Naive thymus-derived CD4-positive, alpha-beta T cell (primary cell): ENCODE measurements around the gene RBM14. TPM values are rescaled to one million over a fixed set of nuclear protein-coding genes. Genes with fewer than 3 reads are reported as not detected.
"Not testable (repeated sequence)": the region's sequence is repeated elsewhere in the genome, so short reads cannot be mapped to it uniquely, and the experiment has no call there.

ENCODE experiments used
- ATAC-seq: fragments of 150-1000 bp; cut with Tn5 transposase; 2 replicates; pipeline ENCODE4 v1.10.0; 2021; ENCODE audit warnings: mild to moderate bottlenecking, moderate library complexity
- CTCF ChIA-PET: fragments of 350-600 bp; sonication (Branson Sonifier 250); formaldehyde crosslinking; loops from one replicate; lab custom pipeline; 2021; ENCODE audit warnings: antibody characterized with exemption; lab: Charles Lee
- POLR2A ChIA-PET: fragments of 350-600 bp; sonication (Branson Sonifier 250); formaldehyde crosslinking; loops from one replicate; lab custom pipeline; 2021; ENCODE audit warnings: antibody characterized with exemption, inconsistent platforms; lab: Charles Lee
- DNase-seq, 9 donors: peaks; one replicate each; pipeline versions ENCODE4 v3.0.0 to v3.0.0-alpha.2; 2020 to 2022; ENCODE audit warnings: mixed read lengths in 1 of 9
- H3K27ac ChIP-seq: one replicate; pipeline ENCODE4 v1.7.0; 2013; ENCODE audit warnings: mild to moderate bottlenecking, low read depth, low read length, moderate library complexity
- H3K27me3 ChIP-seq, 2 donors: one replicate each; pipeline ENCODE4 v1.7.0; 2013; ENCODE audit warnings: low read length in 2 of 2, mild to moderate bottlenecking in 2 of 2, moderate library complexity in 2 of 2; ENCODE audit not compliant: control insufficient read depth in 2 of 2, insufficient read depth in 2 of 2
- H3K36me3 ChIP-seq, 3 experiments: 1 replicate in 2 of 3; 2 replicates in 1 of 3; pipeline ENCODE4 v1.7.0; 2013; ENCODE audit warnings: low read length in 3 of 3, mild to moderate bottlenecking in 3 of 3, moderate library complexity in 1 of 3; ENCODE audit not compliant: insufficient read depth in 3 of 3, control insufficient read depth in 2 of 3
- H3K4me1 ChIP-seq, 2 donors: one replicate each; pipeline ENCODE4 v1.7.0; 2013; ENCODE audit warnings: low read length in 2 of 2, mild to moderate bottlenecking in 2 of 2, moderate library complexity in 1 of 2; ENCODE audit not compliant: control insufficient read depth in 2 of 2, insufficient read depth in 2 of 2
- H3K4me3 ChIP-seq: 2 replicates; pipeline ENCODE4 v1.7.0; 2013; ENCODE audit warnings: mild to moderate bottlenecking, low read length
- H3K9me3 ChIP-seq, 3 experiments: 1 replicate in 2 of 3; 2 replicates in 1 of 3; pipeline ENCODE4 v1.7.0; 2013; ENCODE audit warnings: low read length in 3 of 3; ENCODE audit not compliant: control insufficient read depth in 2 of 3
- H3K27ac Mint-ChIP-seq, 9 donors: one replicate each; pipeline ENCODE4 v1.8.0; 2020 to 2022; ENCODE audit warnings: mixed read lengths in 9 of 9, mild to moderate bottlenecking in 8 of 9, moderate library complexity in 5 of 9, inconsistent platforms in 2 of 9
- H3K27me3 Mint-ChIP-seq, 5 donors: one replicate each; pipeline ENCODE4 v1.8.0; 2021 to 2022; ENCODE audit warnings: mixed read lengths in 5 of 5, mild to moderate bottlenecking in 1 of 5
- H3K36me3 Mint-ChIP-seq, 5 donors: one replicate each; pipeline ENCODE4 v1.8.0; 2020 to 2022; ENCODE audit warnings: mixed read lengths in 5 of 5, mild to moderate bottlenecking in 3 of 5, inconsistent platforms in 1 of 5
- H3K4me1 Mint-ChIP-seq, 7 donors: one replicate each; pipeline ENCODE4 v1.8.0; 2020 to 2022; ENCODE audit warnings: mixed read lengths in 7 of 7, mild to moderate bottlenecking in 3 of 7, inconsistent platforms in 1 of 7
- H3K4me3 Mint-ChIP-seq, 10 donors: one replicate each; pipeline ENCODE4 v1.8.0; 2020 to 2022; ENCODE audit warnings: mild to moderate bottlenecking in 10 of 10, mixed read lengths in 10 of 10, moderate library complexity in 6 of 10, inconsistent platforms in 2 of 10
- H3K9me3 Mint-ChIP-seq, 11 donors: one replicate each; pipeline ENCODE4 v1.8.0; 2020 to 2022; ENCODE audit warnings: mixed read lengths in 11 of 11, mild to moderate bottlenecking in 4 of 11, inconsistent platforms in 1 of 11, moderate library complexity in 1 of 11
- intact Hi-C, 2 donors: fragments of 100-400 bp; cut with micrococcal nuclease; formaldehyde crosslinking; loops; one replicate each; pipeline ENCODE4 v1.15.1; 2023
- polyA plus RNA-seq, 2 donors: library from polyadenylated mRNA; unstranded; fragments of 300-500 nt; fragmentation: Illumina TruSeq; gene quantifications; one replicate each; pipeline ENCODE4 v1.2.3, GENCODE V29; 2021
- total RNA-seq, 6 experiments: library from RNA in 5 of 6; stranded (reverse) in 5 of 6; gene quantifications; 1 replicate in 5 of 6; 2 replicates in 1 of 6; pipeline ENCODE4 v1.2.3 and lab custom pipeline; 2021 to 2026

RBM14 gene
- total and polyA plus RNA-seq, 7 experiments from 2014 or later: 76.9 to 543 (median 188) TPM

DNA sequence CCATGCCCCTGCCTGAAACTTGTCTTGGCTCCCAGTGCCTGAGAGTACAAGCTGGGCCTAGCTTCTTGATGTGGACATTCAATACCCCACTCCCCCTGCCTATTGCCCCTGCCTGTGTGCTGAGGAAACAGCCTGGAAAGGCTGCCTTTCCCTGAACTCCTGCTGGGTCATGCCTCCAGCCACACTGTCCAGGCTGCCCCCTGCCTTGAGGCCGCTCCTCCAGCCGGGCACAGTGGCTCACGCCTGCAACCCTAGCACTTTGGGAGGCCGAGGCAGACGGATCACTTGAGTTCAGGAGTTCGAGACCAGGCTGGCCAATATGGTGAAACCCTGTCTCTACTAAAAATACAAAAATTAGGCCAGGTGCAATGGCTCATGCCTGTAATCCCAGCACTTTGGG, 13.4 kb upstream of the RBM14 start:
- H3K9me3 Mint-ChIP-seq: no peaks in the 10 kb centered on the region
- Histone ChIP-seq H3K4me3 (no peak overlapping the region), H3K36me3 (peaks cover 0 to 67% (median 0%) of the 10 kb centered on the region in 3 experiments), H3K27ac (no peak overlapping the region), H3K4me1 (no peaks in the 10 kb centered on the region), H3K27me3 (no peaks in the 10 kb centered on the region), H3K9me3 (no peaks in the 10 kb centered on the region)
- H3K27ac Mint-ChIP-seq: no peak overlapping the region
- ATAC-seq: no peak
- H3K36me3 Mint-ChIP-seq: peaks cover 4 to 38% (median 4%) of the 10 kb centered on the region in 5 donors
- no peaks in the 10 kb centered on the region for H3K27me3 Mint-ChIP-seq
- peaks cover 0 to 5% (median 0%) of the 10 kb centered on the region in 7 donors for H3K4me1 Mint-ChIP-seq
- intact Hi-C loops: no loop called here
- DNase-seq: no peak
- H3K4me3 Mint-ChIP-seq: no peak overlapping the region
- POLR2A ChIA-PET: interaction anchor here (1.3 kb wide), 1 partner anchor 14 kb away, joined by 3 read pairs; no protein-coding TSS in a partner anchor
- CTCF ChIA-PET: interaction anchor here (0.7 kb wide), 1 partner anchor 265 kb away, joined by 3 read pairs; no protein-coding TSS in a partner anchor

DNA sequence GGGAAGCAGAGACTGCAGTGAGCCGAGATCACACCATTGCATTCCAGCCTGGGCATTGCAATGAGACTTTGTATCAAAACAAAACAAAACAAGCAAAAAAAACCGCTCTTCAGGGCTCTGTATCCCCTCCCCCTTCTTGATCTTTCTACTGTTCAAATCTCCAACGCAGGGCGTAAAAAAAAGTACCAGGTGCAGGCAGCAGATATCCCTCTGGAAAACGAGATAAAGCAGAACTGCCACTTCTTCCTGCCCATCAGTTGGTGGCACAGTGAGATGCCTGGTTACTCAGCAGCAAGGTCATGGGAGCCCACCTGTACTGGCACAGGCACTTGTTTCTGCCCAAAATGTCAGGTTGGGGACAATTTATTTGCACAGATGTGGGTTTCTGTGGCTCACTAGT, 12.3 kb upstream of the RBM14 start:
- Histone ChIP-seq H3K27ac (no peak overlapping the region), H3K9me3 (no peaks in the 10 kb centered on the region), H3K4me1 (no peaks in the 10 kb centered on the region), H3K27me3 (no peaks in the 10 kb centered on the region), H3K36me3 (peaks cover 0 to 64% (median 0%) of the 10 kb centered on the region in 3 experiments), H3K4me3 (no peak overlapping the region)
- H3K27ac Mint-ChIP-seq: no peak overlapping the region
- CTCF ChIA-PET: no interaction called here
- peaks cover 4 to 32% (median 4%) of the 10 kb centered on the region in 5 donors for H3K36me3 Mint-ChIP-seq
- no peak for DNase-seq
- intact Hi-C loops: no loop called here
- H3K4me1 Mint-ChIP-seq: peaks cover 0 to 5% (median 0%) of the 10 kb centered on the region in 7 donors
- no peak for ATAC-seq
- POLR2A ChIA-PET: no interaction called here
- no peaks in the 10 kb centered on the region for H3K9me3 Mint-ChIP-seq
- no peaks in the 10 kb centered on the region for H3K27me3 Mint-ChIP-seq
- no peak overlapping the region for H3K4me3 Mint-ChIP-seq

DNA sequence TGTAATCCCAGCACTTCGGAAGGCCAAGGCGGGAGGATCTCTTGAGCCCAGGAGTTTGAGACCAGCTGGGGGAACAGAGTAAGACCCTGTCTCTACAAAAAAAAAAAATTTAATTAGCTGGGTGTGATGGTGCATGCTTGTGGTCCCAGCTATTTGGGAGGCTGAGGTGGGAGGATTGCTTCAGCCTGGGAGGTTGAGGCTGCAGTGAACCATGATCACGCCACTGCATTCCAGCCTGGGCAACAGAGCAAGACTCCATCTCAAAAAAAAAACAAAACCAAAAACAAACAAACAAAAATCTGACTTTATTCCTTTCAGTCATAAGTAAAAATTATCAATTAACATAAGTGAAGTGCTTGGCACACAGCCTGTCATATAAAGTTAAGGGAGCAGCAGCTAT, 9.8 kb upstream of the RBM14 start:
- H3K9me3 Mint-ChIP-seq, H3K27ac Mint-ChIP-seq, H3K4me3 Mint-ChIP-seq, ATAC-seq, H3K27me3 Mint-ChIP-seq, H3K4me3 ChIP-seq, H3K9me3 ChIP-seq, H3K4me1 ChIP-seq, H3K27ac ChIP-seq, DNase-seq, H3K27me3 ChIP-seq, intact Hi-C loops: not testable (repeated sequence)
- POLR2A ChIA-PET: interaction anchor here (0.8 to 1.7 kb wide), 3 partner anchors 10 to 19 kb away, joined by 3 to 6 read pairs (median 3); partner anchors contain the start of gene RBM14
- Mint-ChIP-seq H3K4me1 (peaks cover 0 to 16% (median 11%) of the 10 kb centered on the region in 7 donors), H3K36me3 (peaks cover 0 to 31% (median 4%) of the 10 kb centered on the region in 5 donors)
- H3K36me3 ChIP-seq: peaks cover 0 to 45% (median 0%) of the 10 kb centered on the region in 3 experiments
- CTCF ChIA-PET: interaction anchor here (1.0 kb wide), 1 partner anchor 15 kb away, joined by 3 read pairs; no protein-coding TSS in a partner anchor

DNA sequence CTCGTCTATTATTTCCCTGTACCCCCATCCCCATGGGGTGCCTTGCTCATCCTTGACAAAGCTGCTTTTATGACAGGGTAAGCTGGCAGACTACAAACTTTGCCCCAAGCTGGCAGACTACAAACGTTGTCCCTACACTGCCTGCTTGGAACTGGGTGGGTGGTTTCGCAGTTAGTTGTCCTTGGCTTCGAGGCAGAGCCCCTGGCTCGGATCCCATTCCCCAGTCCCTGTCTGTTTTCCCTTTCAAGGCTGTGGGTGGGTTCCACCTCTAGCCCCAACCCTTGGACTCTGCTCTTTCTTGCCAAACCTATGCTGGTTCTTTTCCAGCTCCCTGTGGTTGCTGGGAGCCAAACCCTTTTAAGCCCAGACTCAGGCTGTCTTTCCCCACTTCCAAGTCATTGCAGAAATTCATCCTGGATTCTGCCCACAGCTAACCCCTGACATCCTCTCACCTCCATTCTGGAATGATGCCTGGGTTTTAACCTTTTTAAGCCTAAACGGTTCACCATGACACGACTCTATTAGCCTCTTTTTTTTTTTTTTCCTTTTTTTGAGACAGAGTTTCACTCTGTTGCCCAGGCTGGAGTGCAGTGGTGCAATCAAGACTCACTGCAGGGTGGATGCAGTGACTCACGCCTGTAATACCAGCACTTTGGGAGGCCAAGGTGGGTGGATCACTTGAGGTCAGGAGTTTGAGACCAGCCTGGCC, 9.2 kb upstream of the RBM14 start:
- peaks cover 0 to 3% of the 10 kb centered on the region in 2 donors for H3K4me1 ChIP-seq
- H3K4me1 Mint-ChIP-seq: peaks cover 0 to 16% (median 11%) of the 10 kb centered on the region in 7 donors
- H3K4me3 ChIP-seq: no peak overlapping the region
- H3K27ac ChIP-seq: no peak overlapping the region
- no peaks in the 10 kb centered on the region for H3K9me3 ChIP-seq
- H3K9me3 Mint-ChIP-seq: no peaks in the 10 kb centered on the region
- H3K27me3 ChIP-seq: no peaks in the 10 kb centered on the region
- DNase-seq (no peak), ATAC-seq (no peak)
- peak overlapping the region in 2 of 9 donors; percentile 46 to 48 for H3K27ac Mint-ChIP-seq
- no peak overlapping the region for H3K4me3 Mint-ChIP-seq
- intact Hi-C loops: no loop called here
- peaks cover 0 to 40% (median 0%) of the 10 kb centered on the region in 3 experiments for H3K36me3 ChIP-seq
- POLR2A ChIA-PET: interaction anchor here (0.6 to 1.7 kb wide), 4 partner anchors 9 to 791 kb away, joined by 3 to 8 read pairs (median 4); partner anchors contain the start of gene RBM14
- H3K27me3 Mint-ChIP-seq: no peaks in the 10 kb centered on the region
- CTCF ChIA-PET: interaction anchor here (1.0 kb wide), 1 partner anchor 15 kb away, joined by 3 read pairs; no protein-coding TSS in a partner anchor
- H3K36me3 Mint-ChIP-seq: peaks cover 0 to 27% (median 4%) of the 10 kb centered on the region in 5 donors

DNA sequence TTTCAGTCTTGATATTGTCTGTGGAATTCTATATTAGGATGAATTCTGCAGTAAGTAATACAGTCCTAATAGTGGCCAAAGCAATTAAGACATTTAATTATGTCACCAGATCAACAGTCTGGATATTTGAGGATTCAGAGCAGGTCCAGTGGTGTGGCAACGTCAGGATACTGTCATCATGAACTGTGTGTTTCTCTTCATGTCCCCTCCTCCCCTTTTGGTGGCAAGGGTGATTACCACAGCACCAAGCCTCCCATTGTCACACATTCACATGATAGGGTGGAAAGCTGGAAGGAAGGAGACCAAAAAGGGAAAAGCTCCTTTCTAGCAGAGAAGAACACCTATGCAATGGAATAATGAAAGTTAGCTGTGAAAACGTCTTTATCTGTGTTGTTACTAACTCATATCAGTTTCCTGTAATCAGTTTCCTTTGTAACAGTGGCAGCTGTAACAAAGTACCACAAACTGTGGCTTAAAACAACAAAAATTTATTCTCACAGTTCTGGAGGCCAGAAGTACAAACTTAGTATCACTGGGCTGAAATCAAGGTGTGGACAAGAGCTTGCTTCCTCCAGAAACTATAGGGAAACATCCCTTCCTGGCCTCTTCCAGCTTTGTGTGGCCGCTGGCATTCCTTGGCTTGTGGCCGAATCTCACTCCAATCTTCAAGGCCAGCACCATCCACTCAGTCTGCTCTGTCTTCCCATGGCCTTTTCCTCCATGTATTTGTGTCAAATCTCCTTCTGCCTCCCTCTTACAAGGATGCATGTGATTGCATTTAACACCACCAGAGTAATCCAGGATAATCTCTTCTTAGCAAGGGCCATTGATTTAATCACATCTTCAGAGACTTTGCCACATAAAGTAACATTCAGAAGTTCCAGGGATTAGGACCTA, 6.5 kb upstream of the RBM14 start:
- CTCF ChIA-PET: no interaction called here
- intact Hi-C loops: loop anchor here in 1 of 2 donors (10.0 kb wide), 1 partner anchor 125 kb away; the partner anchor contains the start of gene DPP3
- Mint-ChIP-seq H3K36me3 (peaks cover 0 to 16% (median 3%) of the 10 kb centered on the region in 5 donors), H3K4me3 (peak overlapping the region in 1 of 10 donors; percentile 50), H3K9me3 (no peaks in the 10 kb centered on the region), H3K27ac (peak overlapping the region in 6 of 9 donors; percentile 3 to 74 (median 62)), H3K27me3 (no peaks in the 10 kb centered on the region), H3K4me1 (peaks cover 0 to 16% (median 11%) of the 10 kb centered on the region in 7 donors)
- no peak overlapping the region for H3K27ac ChIP-seq
- POLR2A ChIA-PET: interaction anchor here (0.7 kb wide), 1 partner anchor 62 kb away, joined by 3 read pairs; no protein-coding TSS in a partner anchor
- peaks cover 0 to 3% of the 10 kb centered on the region in 2 donors for H3K4me1 ChIP-seq
- H3K36me3 ChIP-seq: peaks cover 0 to 20% (median 0%) of the 10 kb centered on the region in 3 experiments
- DNase-seq: no peak
- ATAC-seq: no peak
- H3K9me3 ChIP-seq: no peaks in the 10 kb centered on the region
- no peaks in the 10 kb centered on the region for H3K27me3 ChIP-seq
- H3K4me3 ChIP-seq: no peak overlapping the region

DNA sequence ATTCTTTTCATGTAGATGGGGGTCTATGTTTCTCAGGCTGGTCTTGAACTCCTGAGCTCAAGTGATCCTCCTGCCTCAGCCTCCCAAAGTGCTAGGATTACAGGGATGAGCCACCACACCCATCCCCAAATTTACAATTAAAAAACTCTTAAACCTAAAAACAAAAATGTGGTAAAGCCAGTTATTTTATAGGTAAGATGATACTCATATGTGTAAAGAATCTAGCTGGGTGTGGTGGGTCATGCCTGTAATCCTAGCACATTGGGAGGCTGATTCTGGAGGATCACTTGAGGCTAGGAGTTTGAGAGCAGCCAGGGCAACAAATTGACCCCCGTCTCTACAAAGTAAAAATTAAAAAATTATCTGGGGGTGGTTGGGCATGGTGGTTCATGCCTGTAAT, 4.0 kb upstream of the RBM14 start:
- H3K36me3 Mint-ChIP-seq: peaks cover 0 to 14% (median 5%) of the 10 kb centered on the region in 5 donors
- no peaks in the 10 kb centered on the region for H3K9me3 ChIP-seq
- ATAC-seq (no peak), DNase-seq (no peak)
- H3K4me1 ChIP-seq: peaks cover 0 to 7% of the 10 kb centered on the region in 2 donors
- H3K36me3 ChIP-seq: peaks cover 0 to 10% (median 0%) of the 10 kb centered on the region in 3 experiments
- H3K4me1 Mint-ChIP-seq: peaks cover 5 to 28% (median 24%) of the 10 kb centered on the region in 7 donors
- intact Hi-C loops: loop anchor here in 1 of 2 donors (10.0 kb wide), 1 partner anchor 128 kb away; the partner anchor contains the start of gene DPP3
- ChIA-PET CTCF (interaction anchor here (0.6 kb wide), 1 partner anchor 737 kb away, joined by 3 read pairs; no protein-coding TSS in a partner anchor), POLR2A (interaction anchor here (1.2 to 3.3 kb wide), 4 partner anchors 16 to 146 kb away, joined by 3 to 19 read pairs (median 3); partner anchors contain the start of genes PELI3, RBM4 and RBM4B)
- H3K9me3 Mint-ChIP-seq: peaks cover 0 to 7% (median 0%) of the 10 kb centered on the region in 11 donors
- no peak overlapping the region for H3K27ac ChIP-seq
- H3K27ac Mint-ChIP-seq: no peak overlapping the region
- no peak overlapping the region for H3K4me3 Mint-ChIP-seq
- H3K27me3 ChIP-seq: no peaks in the 10 kb centered on the region
- H3K4me3 ChIP-seq: no peak overlapping the region
- H3K27me3 Mint-ChIP-seq: peaks cover 0 to 3% (median 0%) of the 10 kb centered on the region in 5 donors
